Osteoblast (primary cell): ENCODE measurements around the gene SIL1. TPM values are rescaled to one million over a fixed set of nuclear protein-coding genes. Genes with fewer than 3 reads are reported as not detected.

Experiments
- DNase-seq: peaks from one replicate; pipeline ENCODE4 v3.0.0; 2011; ENCODE audit warnings: low spot score, mixed read lengths; ENCODE audit not compliant: insufficient read length; ENCODE audit errors: missing footprints
- H2AFZ ChIP-seq: 2 replicates; pipeline ENCODE4 v1.6.0; 2011; ENCODE audit warnings: mild to moderate bottlenecking, low read length
- H3K27ac ChIP-seq: 2 replicates; pipeline ENCODE4 v1.5.1; 2011; ENCODE audit warnings: mild to moderate bottlenecking, low read depth, low read length, moderate library complexity
- H3K27me3 ChIP-seq: 2 replicates; pipeline ENCODE4 v1.6.0; 2012; ENCODE audit warnings: mild to moderate bottlenecking, control low read depth, inconsistent platforms, low read length, moderate library complexity; ENCODE audit not compliant: insufficient read depth
- H3K36me3 ChIP-seq: 2 replicates; pipeline ENCODE4 v1.5.1; 2011; ENCODE audit warnings: mild to moderate bottlenecking, low read length, control low read depth, moderate library complexity; ENCODE audit not compliant: insufficient read depth
- H3K4me1 ChIP-seq: 2 replicates; pipeline ENCODE4 v1.5.1; 2011; ENCODE audit warnings: mild to moderate bottlenecking, low read length, control low read depth, moderate library complexity; ENCODE audit not compliant: insufficient read depth
- H3K4me2 ChIP-seq: 2 replicates; pipeline ENCODE4 v1.6.0; 2011; ENCODE audit warnings: mild to moderate bottlenecking, low read length; ENCODE audit not compliant: insufficient read depth
- H3K4me3 ChIP-seq: fragments of 200-600 bp; sonication (generic); 3 replicates; pipeline ENCODE4 v1.5.1; 2012; ENCODE audit warnings: mild to moderate bottlenecking, low read length, inconsistent platforms; ENCODE audit not compliant: insufficient read depth
- H3K79me2 ChIP-seq: 2 replicates; pipeline ENCODE4 v1.6.0; 2012; ENCODE audit warnings: mild to moderate bottlenecking, low read length, control low read depth, inconsistent platforms; ENCODE audit not compliant: insufficient read depth
- H3K9me3 ChIP-seq: 2 replicates; pipeline ENCODE4 v1.5.1; 2011; ENCODE audit warnings: low read depth, low read length, control low read depth
- H4K20me1 ChIP-seq: 2 replicates; pipeline ENCODE4 v1.6.0; 2012; ENCODE audit warnings: mild to moderate bottlenecking, low read length, control low read depth; ENCODE audit not compliant: insufficient read depth
- total RNA-seq: library from RNA; depleted of rRNA; stranded (reverse); fragments of >200 nt; gene quantifications from 2 replicates; pipeline ENCODE4 v1.2.3, GENCODE V29; 2012
- TF ChIP-seq, protein P1 (sequence below): IDR thresholded peaks from 2 replicates; pipeline ENCODE4 v1.5.1; 2011; ENCODE audit warnings: mild to moderate bottlenecking, low read depth, low read length, moderate library complexity; ENCODE audit errors: extremely low read depth

Gene SIL1
- total RNA-seq, 1 donor = 65.1 TPM

DNA sequence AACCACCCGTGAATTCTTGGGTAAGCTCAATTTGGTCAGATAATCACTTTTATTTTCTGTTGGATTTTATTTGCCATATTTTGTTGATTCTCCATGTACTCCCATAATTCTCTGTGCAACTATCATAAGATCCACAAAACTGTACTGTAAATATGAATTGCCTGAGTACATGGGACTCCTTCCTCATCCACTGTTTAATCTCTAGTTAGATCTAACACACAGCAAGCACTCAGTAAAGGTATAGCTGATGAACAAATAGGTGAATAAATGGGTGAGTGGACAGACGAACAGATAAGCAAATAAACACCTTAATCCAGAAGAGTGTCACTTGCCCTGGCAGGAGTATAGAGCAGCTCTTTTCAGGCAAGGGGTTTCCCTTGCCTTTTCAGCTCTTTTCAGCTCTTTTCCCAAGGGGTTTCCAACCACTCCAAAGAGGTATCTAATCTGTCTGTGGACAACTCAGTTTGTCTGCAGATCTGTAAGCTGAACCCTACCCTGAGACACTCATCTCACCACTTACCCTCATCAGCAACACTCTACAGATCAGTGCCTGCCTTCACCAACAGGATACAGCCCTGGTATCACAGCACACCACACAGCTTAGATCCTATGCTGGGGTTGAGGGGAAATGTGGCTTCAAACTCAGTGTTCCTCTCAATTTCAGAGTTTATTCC is 51.2 kb downstream of the SIL1 start:
- H4K20me1 ChIP-seq = peaks cover 45% of the 10 kb centered on the region
- H2AFZ ChIP-seq = no peak overlapping the region
- H3K27ac ChIP-seq = no peak overlapping the region

DNA sequence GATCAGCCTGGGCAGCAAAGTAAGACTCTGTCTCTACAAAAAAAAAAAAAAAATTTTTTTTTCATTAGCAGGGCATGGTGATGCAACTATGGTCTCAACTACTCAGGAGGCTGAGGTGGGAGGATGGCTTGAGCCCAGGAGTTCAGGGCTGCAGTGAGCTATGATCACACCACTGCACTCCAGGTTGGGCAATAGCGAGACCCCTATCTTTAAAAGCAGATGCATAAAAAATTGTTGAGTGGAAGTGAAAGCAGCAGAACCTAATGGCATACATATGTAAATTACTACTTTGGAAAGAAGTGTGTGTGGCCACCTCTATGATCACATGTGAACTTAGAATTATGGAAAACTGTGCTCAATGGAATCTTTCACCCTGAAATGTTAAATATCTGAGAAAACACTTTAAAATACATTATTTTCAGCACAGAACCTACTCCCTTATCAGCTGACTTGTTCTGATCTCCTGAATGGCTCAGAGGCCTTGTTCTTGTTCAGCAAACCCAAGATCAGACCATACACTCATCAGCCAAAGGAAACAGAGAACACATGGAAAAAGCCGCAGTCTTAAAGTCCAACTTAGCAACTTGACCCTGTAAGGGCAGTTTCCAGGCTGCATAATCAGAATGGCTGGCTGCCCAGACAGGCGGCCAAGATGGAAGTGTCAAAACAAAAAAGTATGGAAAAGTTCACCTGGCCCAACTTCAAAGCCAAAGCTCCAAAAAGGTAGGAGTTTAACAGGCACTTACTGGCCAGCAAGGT is 56.5 kb downstream of the SIL1 start:
- no peak overlapping the region for H3K4me3 ChIP-seq
- H3K27ac ChIP-seq = peak overlapping the region; percentile 74
- no peak for DNase-seq
- no peaks in the 10 kb centered on the region for H3K9me3 ChIP-seq
- H4K20me1 ChIP-seq = peaks cover 24% of the 10 kb centered on the region
- H3K36me3 ChIP-seq = no peaks in the 10 kb centered on the region
- H3K27me3 ChIP-seq = no peaks in the 10 kb centered on the region
- peak overlapping the region; percentile 56 for H3K4me2 ChIP-seq
- H3K79me2 ChIP-seq = peaks cover 44% of the 10 kb centered on the region
- TF ChIP-seq, protein P1, sequence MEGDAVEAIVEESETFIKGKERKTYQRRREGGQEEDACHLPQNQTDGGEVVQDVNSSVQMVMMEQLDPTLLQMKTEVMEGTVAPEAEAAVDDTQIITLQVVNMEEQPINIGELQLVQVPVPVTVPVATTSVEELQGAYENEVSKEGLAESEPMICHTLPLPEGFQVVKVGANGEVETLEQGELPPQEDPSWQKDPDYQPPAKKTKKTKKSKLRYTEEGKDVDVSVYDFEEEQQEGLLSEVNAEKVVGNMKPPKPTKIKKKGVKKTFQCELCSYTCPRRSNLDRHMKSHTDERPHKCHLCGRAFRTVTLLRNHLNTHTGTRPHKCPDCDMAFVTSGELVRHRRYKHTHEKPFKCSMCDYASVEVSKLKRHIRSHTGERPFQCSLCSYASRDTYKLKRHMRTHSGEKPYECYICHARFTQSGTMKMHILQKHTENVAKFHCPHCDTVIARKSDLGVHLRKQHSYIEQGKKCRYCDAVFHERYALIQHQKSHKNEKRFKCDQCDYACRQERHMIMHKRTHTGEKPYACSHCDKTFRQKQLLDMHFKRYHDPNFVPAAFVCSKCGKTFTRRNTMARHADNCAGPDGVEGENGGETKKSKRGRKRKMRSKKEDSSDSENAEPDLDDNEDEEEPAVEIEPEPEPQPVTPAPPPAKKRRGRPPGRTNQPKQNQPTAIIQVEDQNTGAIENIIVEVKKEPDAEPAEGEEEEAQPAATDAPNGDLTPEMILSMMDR = no peak
- peaks cover 44% of the 10 kb centered on the region for H3K4me1 ChIP-seq
- H2AFZ ChIP-seq = no peak overlapping the region

More for the DNA sequence above, 51.2 kb downstream of the SIL1 start:
- H3K4me3 ChIP-seq = no peak overlapping the region
- H3K9me3 ChIP-seq = no peaks in the 10 kb centered on the region
- H3K4me2 ChIP-seq = no peak overlapping the region
- H3K4me1 ChIP-seq = peaks cover 36% of the 10 kb centered on the region
- H3K79me2 ChIP-seq = peaks cover 53% of the 10 kb centered on the region
- TF ChIP-seq, protein P1 = no peak
- H3K27me3 ChIP-seq = no peaks in the 10 kb centered on the region
- H3K36me3 ChIP-seq = no peaks in the 10 kb centered on the region
- no peak for DNase-seq

DNA sequence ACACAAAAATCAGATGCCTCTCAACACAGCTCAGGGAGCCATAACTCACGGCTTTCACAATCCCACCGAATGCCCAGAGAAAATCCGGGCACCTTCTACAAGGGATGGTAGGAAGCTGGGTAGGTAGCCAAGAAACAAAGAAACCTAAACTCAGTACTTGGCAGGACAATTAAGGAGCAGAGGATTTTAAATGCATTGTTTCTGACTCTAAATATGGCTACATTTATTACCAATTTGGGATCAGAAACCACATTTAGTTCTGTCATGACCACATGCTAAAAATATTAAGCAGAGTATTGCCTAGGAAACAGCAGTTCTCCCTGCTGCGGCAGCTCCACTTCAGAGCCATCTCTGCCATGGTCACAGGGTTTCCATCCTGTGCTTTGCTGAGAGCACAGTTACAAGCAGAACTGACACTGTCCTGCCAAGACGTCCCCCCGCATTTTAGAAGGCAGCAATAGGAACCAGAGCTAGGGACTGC is 57.5 kb downstream of the SIL1 start:
- Histone ChIP-seq H3K27me3 (no peaks in the 10 kb centered on the region), H4K20me1 (peaks cover 26% of the 10 kb centered on the region), H3K79me2 (peaks cover 50% of the 10 kb centered on the region), H3K4me1 (peaks cover 44% of the 10 kb centered on the region), H3K27ac (peak overlapping the region; percentile 74), H3K4me2 (peak overlapping the region; percentile 56), H2AFZ (peak overlapping the region; percentile 32), H3K9me3 (no peaks in the 10 kb centered on the region), H3K4me3 (no peak overlapping the region), H3K36me3 (no peaks in the 10 kb centered on the region)
- no peak for DNase-seq
- TF ChIP-seq, protein P1 = no peak

DNA sequence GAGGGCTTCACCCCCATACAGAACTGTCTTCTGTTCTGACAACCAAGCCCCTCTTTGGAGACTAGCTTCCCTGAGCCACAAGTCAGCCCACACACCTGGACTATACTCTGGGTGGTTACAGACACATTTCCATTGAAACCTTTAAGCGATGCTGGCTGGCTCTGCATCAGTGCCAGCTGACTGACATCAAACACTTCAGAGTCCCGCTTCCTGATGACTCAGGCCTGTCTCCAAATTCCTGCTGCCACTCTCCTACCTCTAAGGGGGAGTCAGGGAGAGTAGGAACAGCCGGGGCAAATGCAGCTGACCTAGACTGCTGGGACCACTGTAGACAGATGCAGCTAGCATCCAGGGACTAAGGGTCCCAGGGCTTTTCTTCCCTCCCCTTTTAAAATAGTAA is 59.4 kb downstream of the SIL1 start:
- Histone ChIP-seq H3K27ac (no peak overlapping the region), H3K4me2 (no peak overlapping the region), H3K79me2 (peaks cover 57% of the 10 kb centered on the region), H3K27me3 (no peaks in the 10 kb centered on the region), H3K9me3 (no peaks in the 10 kb centered on the region), H3K4me1 (peaks cover 39% of the 10 kb centered on the region), H3K4me3 (no peak overlapping the region), H3K36me3 (no peaks in the 10 kb centered on the region), H4K20me1 (peaks cover 29% of the 10 kb centered on the region), H2AFZ (no peak overlapping the region)
- TF ChIP-seq, protein P1 = no peak
- no peak for DNase-seq
